HepG2 (cell line): Measurements from ENCODE around the gene RTEL1. TPM values are rescaled to one million over a fixed set of nuclear protein-coding genes. Genes with fewer than 3 reads are reported as not detected.

Experiments used
- CREB1 ChIP-seq, 2 experiments: fragments of 450-650 bp in 1 of 2; IDR thresholded peaks; 2 replicates each; pipeline ENCODE4 v1.6.1; 2016 to 2017; ENCODE audit warnings: control low read depth in 1 of 2, mild to moderate bottlenecking in 1 of 2, missing compliant biosample characterization in 1 of 2, missing genetic modification characterization in 1 of 2
- E2F5 ChIP-seq: sonication (generic); formaldehyde crosslinking; conservative IDR thresholded peaks from 2 replicates; pipeline ENCODE4 v1.4.0; 2020; ENCODE audit warnings: missing genetic modification reagents
- GPBP1L1 ChIP-seq: sonication (generic); formaldehyde crosslinking; IDR thresholded peaks from 2 replicates; pipeline ENCODE4 v1.5.0; 2020; ENCODE audit warnings: mild to moderate bottlenecking, missing genetic modification reagents
- HNRNPUL1 ChIP-seq: fragments of 200-400 bp; formaldehyde crosslinking; IDR thresholded peaks from 2 replicates; pipeline ENCODE4 v1.6.1; 2017; ENCODE audit warnings: low read depth, mild to moderate bottlenecking, low read length, moderate library complexity
- HOXA7 ChIP-seq: sonication (generic); formaldehyde crosslinking; IDR thresholded peaks from 2 replicates; pipeline ENCODE4 v1.8.1; 2022; ENCODE audit warnings: mild to moderate bottlenecking, missing genetic modification reagents, moderate library complexity
- MYPOP ChIP-seq: sonication (generic); formaldehyde crosslinking; IDR thresholded peaks from 2 replicates; pipeline ENCODE4 v1.8.1; 2023; ENCODE audit warnings: mild to moderate bottlenecking, moderate library complexity, missing genetic modification reagents
- NFE2 ChIP-seq: sonication (generic); formaldehyde crosslinking; IDR thresholded peaks from 2 replicates; pipeline ENCODE4 v1.4.0; 2020; ENCODE audit warnings: missing genetic modification reagents
- PHB2 ChIP-seq: fragments of 450-650 bp; IDR thresholded peaks from 2 replicates; pipeline ENCODE4 v1.6.1; 2018; ENCODE audit not compliant: partially characterized antibody
- SALL2 ChIP-seq: sonication (generic); formaldehyde crosslinking; IDR thresholded peaks from 2 replicates; pipeline ENCODE4 v1.8.1; 2023; ENCODE audit warnings: mild to moderate bottlenecking, missing genetic modification reagents, inconsistent platforms
- SP4 ChIP-seq: sonication (generic); formaldehyde crosslinking; IDR thresholded peaks from 2 replicates; pipeline ENCODE4 v1.8.1; 2023; ENCODE audit warnings: mild to moderate bottlenecking, missing genetic modification reagents
- THAP11 ChIP-seq: IDR thresholded peaks from 2 replicates; pipeline ENCODE4 v1.6.1; 2016; ENCODE audit warnings: missing biosample characterization, missing genetic modification reagents
- TMF1 ChIP-seq: sonication (generic); formaldehyde crosslinking; IDR thresholded peaks from 2 replicates; pipeline ENCODE4 v1.8.1; 2022; ENCODE audit warnings: low read depth, missing genetic modification reagents
- ZIK1 ChIP-seq: sonication (generic); formaldehyde crosslinking; IDR thresholded peaks from 2 replicates; pipeline ENCODE4 v1.5.0; 2020; ENCODE audit warnings: mild to moderate bottlenecking, low read depth, missing genetic modification reagents, borderline replicate concordance
- ZNF142 ChIP-seq: sonication (generic); formaldehyde crosslinking; IDR thresholded peaks from 2 replicates; pipeline ENCODE4 v1.4.0; 2020; ENCODE audit warnings: missing genetic modification reagents
- ZNF549 ChIP-seq: sonication (generic); formaldehyde crosslinking; IDR thresholded peaks from 2 replicates; pipeline ENCODE4 v1.5.0; 2020; ENCODE audit warnings: missing genetic modification reagents
- ZNF816 ChIP-seq: sonication (generic); formaldehyde crosslinking; IDR thresholded peaks from 2 replicates; pipeline ENCODE4 v1.8.0; 2022; ENCODE audit warnings: missing genetic modification reagents, mild to moderate bottlenecking, borderline replicate concordance
- ZXDC ChIP-seq: sonication (generic); formaldehyde crosslinking; IDR thresholded peaks from 2 replicates; pipeline ENCODE4 v1.5.0; 2020; ENCODE audit warnings: mild to moderate bottlenecking, missing genetic modification reagents
- polyA plus RNA-seq, 8 experiments: library from polyadenylated mRNA; depleted of rRNA in 3 of 8; stranded (reverse) in 7 of 8; unstranded in 1 of 8; fragments of >200 nt; fragmentation: Illumina TruSeq in 4 of 8; extraction: Trizol in 4 of 8; gene quantifications; 2 replicates each; pipeline versions ENCODE4 v1.2.1 to v1.2.3, GENCODE V29; 2011 to 2016; ENCODE audit warnings: low read depth in 4 of 8, missing spikeins in 1 of 8, mixed read lengths in 1 of 8; ENCODE audit not compliant: insufficient read depth in 1 of 8
- total RNA-seq, 5 experiments: library from RNA; depleted of rRNA; stranded (reverse); fragments of >200 nt; fragmentation: Illumina TruSeq; extraction: Trizol; gene quantifications; 2 replicates each; pipeline ENCODE4 v1.2.3, GENCODE V29; 2016; ENCODE audit warnings: low read depth in 1 of 5

Gene RTEL1
- total and polyA plus RNA-seq, 2 of the 13 experiments (the other 11 are each of a cell fraction or from before 2014, with no cell fraction given): 21.8 to 36.4 TPM

GRCh38 chr20:63740627-63741353 is 82.7 kb downstream of the RTEL1 start (continued):
- TF ChIP-seq ZIK1 (CRISPR knock-in tag): peak; percentile 77
- no peak for TF ChIP-seq CREB1 (IDR thresholded peaks at IDR 0.05)
- no peak for TF ChIP-seq CREB1 (CRISPR knock-in tag; IDR thresholded peaks at IDR 0.05)
- TF ChIP-seq GPBP1L1 (CRISPR knock-in tag): no peak
- peak; percentile 90 for TF ChIP-seq THAP11
- peak; percentile 63; the same call in 1 of the 2 replicates for TF ChIP-seq MYPOP
- no peak for TF ChIP-seq E2F5 (CRISPR knock-in tag)
- peak; percentile 93 for TF ChIP-seq TMF1
- TF ChIP-seq ZNF142: peak; percentile 91; the same call in 1 of the 2 replicates
- no peak for TF ChIP-seq HOXA7 (CRISPR knock-in tag)
- TF ChIP-seq ZXDC (CRISPR knock-in tag): peak; percentile 76; the same call in 1 of the 2 replicates
- TF ChIP-seq SP4 (CRISPR knock-in tag): peak; percentile 98
- TF ChIP-seq ZNF816: peak; percentile 41
- TF ChIP-seq NFE2 (CRISPR knock-in tag): peak; percentile 26; the same call in 1 of the 2 replicates
- peak; percentile 90; the same call in 1 of the 2 replicates for TF ChIP-seq ZNF549 (CRISPR knock-in tag)
- peak; percentile 100 for TF ChIP-seq HNRNPUL1
- peak; percentile 100 for TF ChIP-seq SALL2 (CRISPR knock-in tag)
- TF ChIP-seq PHB2: no peak
